ENCODE data around the gene CENPH. TPM values are rescaled to one million over a fixed set of nuclear protein-coding genes. Genes with fewer than 3 reads are reported as not detected.
"Not testable (repeated sequence)": the region's sequence is repeated elsewhere in the genome, so short reads cannot be mapped to it uniquely, and the experiment has no call there.

Gene CENPH
- total RNA-seq, 1 donor from 2014 or later: 1.8 TPM

- no peak for DNase-seq (ENCODE audit: low spot score)
Measured at GRCh38 chr5:69209602-69210001, 20.2 kb downstream of the CENPH start.

- no peak for DNase-seq (ENCODE audit: low spot score)
Measured at GRCh38 chr5:69211200-69211599, 21.8 kb downstream of the CENPH start.

DNA sequence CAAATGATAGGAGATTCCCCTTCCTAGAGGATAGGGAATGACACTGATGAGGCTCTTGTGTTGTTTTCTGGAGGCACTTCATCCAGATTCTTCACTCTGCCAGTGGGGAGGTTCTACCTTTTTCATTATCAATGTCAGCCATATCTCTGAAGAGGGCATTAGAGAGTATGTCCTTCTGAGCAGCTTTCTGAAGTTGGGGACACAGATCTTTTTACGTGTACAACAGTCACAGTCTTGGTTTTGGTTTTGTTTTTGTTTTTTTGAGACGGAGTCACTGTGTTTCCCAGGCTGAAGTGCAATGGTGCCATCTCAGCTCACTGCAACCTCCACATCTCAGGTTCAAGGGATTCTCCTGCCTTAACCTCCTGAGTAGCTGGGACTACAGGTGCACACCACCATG is 22.6 kb downstream of the CENPH start:
- no peak for DNase-seq (ENCODE audit: low spot score)

GRCh38 chr5:69213513-69214215 is 24.3 kb downstream of the CENPH start:
- DNase-seq (ENCODE audit: low spot score): no peak

- DNase-seq (ENCODE audit: low spot score): no peak
Measured at GRCh38 chr5:69217151-69217511, 27.7 kb downstream of the CENPH start.

DNA sequence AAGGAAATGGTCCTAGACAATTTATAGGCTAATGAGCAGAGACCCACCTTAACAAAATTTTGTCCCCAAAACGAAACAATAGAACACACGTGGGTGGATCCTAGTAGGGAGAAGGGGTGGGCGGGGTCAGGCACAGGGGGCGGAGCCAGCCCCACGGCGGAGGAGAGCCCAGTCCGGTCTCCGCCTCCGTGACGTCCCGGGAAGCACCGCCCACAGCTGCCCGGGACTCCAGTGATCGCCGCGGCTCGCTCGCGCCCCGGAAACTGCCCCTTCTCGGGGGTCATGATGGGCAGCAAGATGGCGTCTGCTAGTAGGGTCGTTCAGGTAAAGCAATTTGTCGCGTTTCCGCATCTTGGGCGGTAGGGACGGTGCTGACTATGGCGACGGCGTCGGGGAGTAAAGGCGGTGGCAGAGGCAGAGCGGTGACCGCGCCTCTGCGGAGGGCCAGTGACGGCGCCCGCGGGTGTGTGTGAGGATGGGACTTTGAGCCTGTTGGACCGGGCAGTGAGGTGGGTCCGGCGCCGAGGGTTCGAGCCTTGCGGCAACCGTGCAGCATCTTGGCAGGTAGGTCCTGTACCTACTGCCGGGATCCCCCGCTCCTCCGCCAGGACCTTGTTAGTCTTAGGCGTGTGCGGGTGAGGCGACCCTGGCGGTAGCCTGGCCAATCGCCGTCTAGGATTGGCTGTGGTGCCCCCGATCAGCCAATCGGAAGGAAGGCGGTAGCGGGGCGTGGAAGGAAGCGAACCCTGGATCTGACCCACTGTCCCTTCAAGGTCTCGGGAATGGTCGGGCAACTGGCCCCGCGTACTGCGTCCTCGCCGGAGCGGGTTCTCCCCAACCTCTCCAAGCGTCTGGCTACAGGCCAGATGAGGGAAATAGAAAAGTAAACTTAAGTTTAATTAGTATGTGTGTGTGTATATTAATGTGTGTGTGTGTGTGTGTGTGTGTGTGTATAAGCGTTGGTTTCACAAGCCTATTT is 28.5 kb downstream of the CENPH start:
- DNase-seq (ENCODE audit: low spot score): peak; percentile 97

- no peak for DNase-seq (ENCODE audit: low spot score)
Measured at GRCh38 chr5:69219939-69220338, 30.6 kb downstream of the CENPH start.

GRCh38 chr5:69220371-69220770 is 31.0 kb downstream of the CENPH start:
- not testable (repeated sequence) for DNase-seq (ENCODE audit: low spot score)

- not testable (repeated sequence) for DNase-seq (ENCODE audit: low spot score)
Measured at GRCh38 chr5:69220833-69221232, 31.4 kb downstream of the CENPH start.

DNA sequence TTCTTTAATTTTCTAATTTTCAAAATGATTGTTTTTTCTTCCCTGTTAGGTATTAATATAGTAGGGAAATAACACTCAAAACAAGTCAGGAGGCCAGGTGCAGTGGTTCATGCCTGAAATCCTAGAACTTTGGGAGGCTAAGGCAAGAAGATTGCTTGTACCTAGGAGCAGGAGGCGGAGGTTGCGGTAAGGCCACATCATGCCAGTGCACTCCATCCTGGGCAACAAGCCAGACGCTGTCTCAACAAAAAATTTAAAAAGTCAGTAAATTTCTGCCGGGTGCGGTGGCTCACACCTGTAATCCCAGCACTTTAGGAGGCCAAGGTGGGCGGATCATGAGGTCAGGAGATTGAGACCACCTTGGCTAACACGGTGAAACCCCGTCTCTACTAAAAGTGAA is 35.1 kb downstream of the CENPH start:
- DNase-seq (ENCODE audit: low spot score): no peak

GRCh38 chr5:69225860-69226259 is 36.5 kb downstream of the CENPH start:
- DNase-seq (ENCODE audit: low spot score): no peak

GRCh38 chr5:69230181-69230580 is 40.8 kb downstream of the CENPH start:
- no peak for DNase-seq (ENCODE audit: low spot score)

DNA sequence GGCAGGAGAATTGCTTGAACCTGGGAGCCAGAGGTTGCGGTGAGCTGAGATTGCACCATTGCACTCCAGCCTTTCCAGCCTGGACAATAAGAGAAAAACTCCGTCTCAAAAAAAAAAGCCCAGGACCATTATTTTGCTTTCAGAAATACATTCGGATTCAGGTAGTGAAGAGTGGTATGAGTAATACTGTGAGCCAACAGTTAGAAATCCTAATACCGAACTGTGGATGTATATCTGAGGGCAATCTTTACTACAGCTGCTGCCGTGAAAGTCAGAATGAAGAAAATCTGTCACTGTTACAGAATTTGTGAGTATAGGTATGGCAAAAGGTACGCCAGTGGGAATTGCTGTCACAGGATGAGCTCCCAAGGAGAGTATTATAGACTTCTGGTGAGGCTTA is 41.9 kb downstream of the CENPH start:
- DNase-seq (ENCODE audit: low spot score): no peak

DNA sequence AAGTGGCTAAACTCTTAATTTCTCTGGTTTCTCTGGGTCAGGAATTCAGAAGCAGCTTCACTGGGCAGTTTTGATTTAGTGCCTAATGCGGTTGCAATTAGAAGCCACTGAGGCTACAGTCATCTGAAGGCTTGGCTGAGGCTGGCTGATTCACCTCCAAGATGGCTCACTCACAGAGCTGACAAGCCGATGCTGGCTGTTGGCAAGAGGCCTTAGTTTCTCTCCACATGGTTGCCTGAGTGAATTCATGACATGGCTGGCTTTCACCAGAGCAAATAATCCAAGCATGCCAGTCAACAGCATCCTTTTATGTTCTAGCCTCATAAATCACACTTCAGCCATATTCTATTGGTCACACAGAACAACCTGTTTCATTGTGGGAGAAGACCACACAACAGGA is 42.5 kb downstream of the CENPH start:
- DNase-seq (ENCODE audit: low spot score): no peak

DNA sequence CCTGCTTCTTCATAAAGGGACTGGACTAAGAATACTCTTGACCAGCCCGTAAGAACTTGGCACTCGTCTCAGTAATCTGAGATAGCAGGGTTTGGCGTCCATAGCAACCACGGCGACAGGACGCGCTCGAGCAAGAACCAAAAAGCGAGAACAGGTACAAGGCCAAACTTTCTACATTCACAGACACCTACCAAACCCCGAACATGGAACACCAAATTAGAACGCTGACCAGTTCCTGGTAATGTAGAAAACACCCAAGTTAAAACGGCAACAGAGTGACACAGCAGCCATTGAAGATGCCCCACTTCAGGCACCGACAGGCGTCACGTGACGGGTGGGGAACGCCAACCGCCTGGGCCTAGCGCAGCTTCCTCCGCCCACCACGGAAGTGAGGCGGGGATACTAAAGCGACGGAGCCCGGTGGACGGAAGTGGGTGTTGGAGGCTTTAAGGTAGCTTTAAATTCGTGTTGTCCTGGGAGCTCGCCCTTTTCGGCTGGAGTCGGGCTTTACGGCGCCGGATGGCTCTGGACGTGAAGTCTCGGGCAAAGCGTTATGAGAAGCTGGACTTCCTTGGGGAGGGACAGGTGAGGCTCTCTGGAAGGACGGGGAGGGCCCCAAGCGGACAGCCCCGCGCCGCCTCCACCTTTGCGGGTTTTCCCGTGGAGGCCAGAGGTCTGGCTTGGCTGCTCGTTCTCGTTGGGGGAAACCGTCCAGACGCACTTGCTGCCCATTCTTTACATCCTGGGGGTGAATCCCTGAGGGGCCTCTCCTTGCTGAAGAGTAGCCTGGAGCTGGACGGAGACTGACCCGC is 45.3 kb downstream of the CENPH start, which contains the start of gene CDK7:
TSS of gene CDK7 (plus strand) at position 430 of the 812 bp plus-strand sequence. CDS start at position 520, 90 bp downstream.
- DNase-seq (ENCODE audit: low spot score): peak; percentile 95

GRCh38 chr5:69236733-69237132 is 47.4 kb downstream of the CENPH start:
- DNase-seq (ENCODE audit: low spot score): not testable (repeated sequence)

- no peak for DNase-seq (ENCODE audit: low spot score)
Measured at GRCh38 chr5:69237877-69238276, 48.5 kb downstream of the CENPH start.

DNA sequence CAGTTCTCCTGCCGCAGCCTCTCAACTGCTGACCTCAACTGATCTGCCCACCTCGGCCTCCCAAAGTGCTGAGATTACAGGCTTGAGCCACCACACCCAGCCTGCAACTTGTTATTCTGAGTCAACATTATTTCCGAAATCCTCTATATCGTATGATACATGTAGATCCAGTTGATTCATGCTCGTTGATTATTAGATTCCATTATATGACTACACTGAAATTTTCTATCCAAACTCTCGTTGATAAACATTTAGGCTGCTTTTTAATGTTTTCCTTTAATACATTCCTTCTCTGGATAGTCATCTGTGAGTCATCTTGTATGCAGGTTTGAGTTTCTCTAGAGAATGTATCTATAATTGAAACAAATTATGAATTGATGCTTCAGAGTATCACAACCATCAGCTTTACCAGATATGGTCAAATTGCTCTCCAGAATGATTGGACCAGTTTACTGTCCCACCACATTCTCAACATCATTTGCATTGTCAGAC is 49.4 kb downstream of the CENPH start:
- DNase-seq (ENCODE audit: low spot score): no peak

GRCh38 chr5:69242215-69242927 is 53.0 kb downstream of the CENPH start:
- no peak for DNase-seq (ENCODE audit: low spot score)

DNA sequence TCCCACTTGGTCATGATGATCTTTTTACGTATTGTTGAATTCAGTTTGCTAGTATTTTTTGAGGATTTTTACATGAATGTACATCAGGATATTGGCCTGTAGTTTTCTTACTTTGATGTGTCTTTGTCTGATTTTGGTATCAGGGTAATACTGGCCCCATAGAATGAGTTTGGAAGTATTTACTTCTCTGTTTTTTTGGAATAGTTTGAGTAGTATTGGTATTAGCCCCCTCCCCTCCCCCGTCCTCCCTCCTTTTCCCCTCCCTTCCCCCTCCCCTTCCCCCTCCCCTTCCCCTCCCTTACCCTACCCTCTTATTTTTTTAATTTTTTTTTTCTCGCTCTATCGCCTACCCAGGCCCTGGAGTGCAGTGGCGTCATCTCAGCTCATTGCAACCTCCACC is 55.6 kb downstream of the CENPH start:
- no peak for DNase-seq (ENCODE audit: low spot score)

DNA sequence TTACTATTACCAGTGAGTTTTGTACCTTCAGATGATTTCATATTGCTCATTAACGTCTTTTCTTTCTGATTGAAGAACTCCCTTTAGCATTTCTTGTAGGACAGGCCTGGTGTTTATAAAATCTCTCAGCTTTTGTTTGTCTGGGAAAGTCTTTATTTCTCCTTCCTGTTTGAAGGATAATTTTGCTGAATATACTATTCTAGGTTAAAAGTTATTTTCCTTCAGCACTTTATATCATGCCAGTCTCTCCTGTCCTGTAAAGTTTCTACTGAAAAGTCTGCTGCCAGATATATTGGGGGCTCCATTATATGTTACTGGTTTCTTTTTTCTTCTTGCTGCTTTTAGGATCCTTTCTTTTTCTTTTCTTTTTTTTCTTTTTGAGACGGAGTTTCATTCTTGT is 58.6 kb downstream of the CENPH start:
- DNase-seq (ENCODE audit: low spot score): no peak
